ENCODE results near the gene TCP11L1. TPM values are rescaled to one million over a fixed set of nuclear protein-coding genes. Genes with fewer than 3 reads are reported as not detected.
"Not testable (repeated sequence)": the region's sequence is repeated elsewhere in the genome, so short reads cannot be mapped to it uniquely, and the experiment has no call there.

TCP11L1 gene
- total RNA-seq, 1 donor from 2014 or later: 25.3 TPM

- DNase-seq (ENCODE audit: low spot score in 2 of 2): no peak
- no peak for FAIRE-seq
These were observed 24.9 kb downstream of the TCP11L1 start for GRCh38 chr11:33064033-33064825.

GRCh38 chr11:33064866-33065265 lies 25.5 kb downstream of the TCP11L1 start:
- DNase-seq (ENCODE audit: low spot score in 2 of 2) (no peak), FAIRE-seq (no peak)

- no peak for FAIRE-seq
- peak in 1 of 2 donors; percentile 49 for DNase-seq (ENCODE audit: low spot score in 2 of 2)
These were observed 26.2 kb downstream of the TCP11L1 start for GRCh38 chr11:33065445-33066178.

GRCh38 chr11:33067294-33067693 lies 27.9 kb downstream of the TCP11L1 start:
- DNase-seq (ENCODE audit: low spot score in 2 of 2) (no peak), FAIRE-seq (no peak)

- FAIRE-seq: no peak
- no peak for DNase-seq (ENCODE audit: low spot score in 2 of 2)
These were observed 29.4 kb downstream of the TCP11L1 start for GRCh38 chr11:33068611-33069340.

GRCh38 chr11:33072465-33072864 lies 33.1 kb downstream of the TCP11L1 start:
- DNase-seq (ENCODE audit: low spot score in 2 of 2) (no peak), FAIRE-seq (no peak)

- no peak for FAIRE-seq
These were observed 44.5 kb downstream of the TCP11L1 start for GRCh38 chr11:33083918-33084317.

GRCh38 chr11:33086017-33086416 lies 46.6 kb downstream of the TCP11L1 start:
- DNase-seq (ENCODE audit: low spot score in 2 of 2) (no peak), FAIRE-seq (no peak)

More at GRCh38 chr11:33083918-33084317, 44.5 kb downstream of the TCP11L1 start:
- no peak for DNase-seq (ENCODE audit: low spot score in 2 of 2)

- FAIRE-seq (no peak), DNase-seq (ENCODE audit: low spot score in 2 of 2) (no peak)
These were observed 50.4 kb downstream of the TCP11L1 start for GRCh38 chr11:33089776-33090175.

- no peak for FAIRE-seq
- no peak for DNase-seq (ENCODE audit: low spot score in 2 of 2)
These were observed 54.8 kb downstream of the TCP11L1 start for GRCh38 chr11:33094157-33094556.

- FAIRE-seq (no peak), DNase-seq (ENCODE audit: low spot score in 2 of 2) (no peak)
These were observed 64.5 kb downstream of the TCP11L1 start for GRCh38 chr11:33103836-33104235.

- FAIRE-seq: no peak
- no peak for DNase-seq (ENCODE audit: low spot score in 2 of 2)
These were observed 70.0 kb downstream of the TCP11L1 start for GRCh38 chr11:33109294-33109895.

- FAIRE-seq (no peak), DNase-seq (ENCODE audit: low spot score in 2 of 2) (no peak)
These were observed 70.7 kb downstream of the TCP11L1 start for GRCh38 chr11:33110083-33110482.

- FAIRE-seq: no peak
- no peak for DNase-seq (ENCODE audit: low spot score in 2 of 2)
These were observed 77.2 kb downstream of the TCP11L1 start for GRCh38 chr11:33116535-33116934.

- not testable (repeated sequence) for FAIRE-seq; DNase-seq (ENCODE audit: low spot score in 2 of 2)
These were observed 83.3 kb downstream of the TCP11L1 start for GRCh38 chr11:33122696-33123095.

Small RNAs within 50 kb of the gene (small RNA-seq; reads per million reads assigned to genes)
- gene RF00019: not detected

Other genes starting within 250 kb of the TCP11L1 start
- gene CCDC73, start 244.9 kb upstream of the TCP11L1 start, total RNA-seq: not detected
- gene PRRG4, start 209.6 kb upstream of the TCP11L1 start, total RNA-seq: under 0.01 TPM
- gene QSER1, start 146.8 kb upstream of the TCP11L1 start, total RNA-seq: 45.2 TPM
- gene DEPDC7, start 23.7 kb upstream of the TCP11L1 start, total RNA-seq: 1.6 TPM
- 66.9 TPM for gene CSTF3, start 121.9 kb downstream of the TCP11L1 start, total RNA-seq
- gene HIPK3, start 217.8 kb downstream of the TCP11L1 start, total RNA-seq: 313 TPM

All from frontal cortex (tissue), 4 donors.